NCI-H128 (cell line): ENCODE measurements around the gene ADAMTSL2.

Source experiments
- DNase-seq: peaks from one replicate; lab custom pipeline; 2025; ENCODE audit not compliant: unreplicated experiment; lab: John Stamatoyannopoulos, UW

The ADAMTSL2 gene

DNA sequence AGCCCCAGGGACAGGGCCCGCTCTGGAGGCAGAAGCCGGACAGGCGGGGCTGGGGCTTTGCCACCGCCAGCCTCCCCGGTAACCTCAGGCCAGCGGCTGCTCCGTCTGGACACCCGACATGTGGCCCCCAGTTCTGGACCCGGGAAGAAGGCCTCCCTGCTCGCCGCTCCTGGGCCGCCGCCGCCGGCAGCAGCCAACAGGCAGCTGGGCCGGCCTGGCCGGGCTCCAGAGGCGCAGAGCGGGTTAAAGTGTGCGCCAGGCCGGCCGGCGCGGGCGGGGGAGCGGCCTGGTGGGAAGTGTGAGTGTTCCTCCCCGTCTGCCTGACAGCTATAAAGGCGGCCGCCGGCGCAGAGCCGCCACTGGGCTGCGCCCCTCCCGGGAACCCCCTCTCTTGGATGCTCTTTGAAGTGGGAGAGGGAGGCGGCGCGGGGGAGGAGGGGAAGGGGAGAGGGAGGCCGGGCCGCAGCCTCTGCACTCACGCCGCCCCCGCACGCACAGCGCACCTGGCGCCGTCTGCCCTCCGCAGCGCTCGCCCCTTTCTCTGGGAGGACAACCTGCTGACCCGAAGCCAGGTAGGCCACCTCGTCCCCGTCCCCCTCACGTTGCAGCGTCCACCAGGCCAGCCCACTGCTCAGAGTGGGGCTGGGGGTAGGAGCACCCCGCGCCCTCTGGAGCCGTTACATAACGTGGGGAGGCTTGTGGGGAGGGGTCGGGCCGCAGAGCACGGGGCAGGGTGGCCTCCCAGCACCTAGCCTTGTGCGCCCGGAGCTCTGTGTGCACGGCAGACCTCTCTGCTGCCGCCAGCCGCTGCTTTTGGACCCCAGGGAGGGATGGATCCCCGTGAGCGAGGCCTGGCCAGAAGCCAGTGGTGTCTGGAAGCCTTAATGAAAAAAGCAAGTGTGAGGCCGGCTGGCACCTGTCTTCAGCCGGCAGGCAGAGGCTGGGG, at the start of gene ADAMTSL2:
Gene ADAMTSL2, plus strand, starts transcription at position 359 of the 946 bp plus-strand sequence. CDS start 2,009 bp downstream, outside the sequence.
- DNase-seq: peak; percentile 44

DNA sequence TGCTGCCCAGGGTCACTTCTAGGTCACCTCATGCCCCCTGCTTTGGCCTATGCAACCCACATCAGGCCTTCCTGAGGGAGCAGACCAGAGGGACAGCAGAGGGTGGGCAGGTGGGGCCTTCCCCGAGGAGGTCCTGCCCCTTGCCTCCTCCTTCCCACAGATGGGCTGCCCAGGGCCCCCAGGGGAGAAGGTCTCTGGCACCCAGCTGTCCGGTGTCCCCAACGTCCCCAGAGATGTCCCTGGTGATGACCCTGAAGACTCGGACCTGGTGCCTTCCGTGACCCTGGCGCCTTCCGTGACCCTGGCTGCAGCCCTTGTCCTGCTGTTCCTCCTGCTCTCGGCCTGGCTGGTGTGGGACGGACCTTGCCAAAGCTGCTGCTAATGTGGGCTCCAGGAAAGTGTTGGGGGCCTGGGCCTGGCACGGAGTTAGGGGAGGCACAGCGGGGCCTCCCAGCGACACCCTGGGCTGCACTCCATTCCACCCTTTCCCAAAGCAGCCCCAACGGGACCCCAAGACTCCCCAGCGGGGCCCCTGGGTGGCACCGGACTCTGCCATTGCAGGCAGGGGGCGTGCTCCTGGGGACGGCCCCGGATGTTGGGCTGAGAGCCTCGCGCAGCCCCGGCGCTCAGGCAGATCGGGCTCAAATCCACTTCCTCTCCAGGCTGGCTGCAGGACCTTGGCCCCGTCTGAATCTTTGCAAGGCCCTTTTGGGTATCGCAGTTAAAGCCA, 48.8 kb upstream of the ADAMTSL2 start:
- no peak for DNase-seq

DNA sequence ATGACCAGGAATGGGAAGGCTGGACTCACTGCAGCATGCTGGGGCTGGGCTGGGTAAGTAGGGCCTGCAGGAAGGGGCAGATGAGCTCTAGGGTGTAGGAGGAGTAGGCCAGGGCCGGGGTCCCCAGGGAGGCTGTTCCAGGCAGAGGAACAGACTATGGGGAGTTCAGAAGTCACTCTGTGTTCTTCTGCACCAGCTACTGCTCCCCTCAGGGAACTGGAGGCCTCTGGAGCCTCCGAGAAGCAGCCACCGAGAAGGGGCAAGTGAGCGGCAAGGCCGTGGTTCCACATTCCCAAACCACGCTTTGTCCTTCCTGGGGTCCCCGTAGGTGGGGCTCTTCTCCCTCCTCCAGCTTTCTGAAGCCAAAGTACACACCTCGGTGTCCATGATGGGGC, 47.2 kb upstream of the ADAMTSL2 start:
- no peak for DNase-seq

DNA sequence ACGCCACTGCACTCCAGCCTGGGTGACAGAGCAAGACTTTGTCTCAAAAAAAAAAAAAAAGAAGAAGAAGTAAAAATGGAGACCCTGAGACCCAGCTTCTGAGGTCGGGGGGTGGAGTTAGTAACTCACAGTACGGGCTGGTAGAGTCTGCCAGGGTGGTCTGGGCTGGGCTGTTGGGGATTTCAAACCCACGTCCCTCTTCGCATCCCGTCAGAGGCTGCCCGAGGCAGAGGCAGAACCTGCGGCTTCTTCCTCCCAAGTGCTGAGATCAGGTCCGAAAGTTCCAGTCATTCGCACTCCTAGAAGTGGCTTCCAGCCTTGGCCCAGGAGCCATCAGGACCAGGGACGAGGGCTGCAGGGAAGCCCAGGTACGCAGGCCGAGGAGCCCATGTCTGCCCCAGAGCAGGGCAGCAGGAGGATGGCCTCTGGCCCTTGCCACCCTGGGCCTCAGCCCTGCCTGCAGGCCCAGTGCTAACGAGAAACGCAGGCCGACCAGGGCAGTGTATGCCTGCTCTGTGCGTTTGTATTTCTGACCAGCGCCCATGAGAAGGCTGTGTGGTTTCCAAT, 45.7 kb upstream of the ADAMTSL2 start:
- DNase-seq: no peak

DNA sequence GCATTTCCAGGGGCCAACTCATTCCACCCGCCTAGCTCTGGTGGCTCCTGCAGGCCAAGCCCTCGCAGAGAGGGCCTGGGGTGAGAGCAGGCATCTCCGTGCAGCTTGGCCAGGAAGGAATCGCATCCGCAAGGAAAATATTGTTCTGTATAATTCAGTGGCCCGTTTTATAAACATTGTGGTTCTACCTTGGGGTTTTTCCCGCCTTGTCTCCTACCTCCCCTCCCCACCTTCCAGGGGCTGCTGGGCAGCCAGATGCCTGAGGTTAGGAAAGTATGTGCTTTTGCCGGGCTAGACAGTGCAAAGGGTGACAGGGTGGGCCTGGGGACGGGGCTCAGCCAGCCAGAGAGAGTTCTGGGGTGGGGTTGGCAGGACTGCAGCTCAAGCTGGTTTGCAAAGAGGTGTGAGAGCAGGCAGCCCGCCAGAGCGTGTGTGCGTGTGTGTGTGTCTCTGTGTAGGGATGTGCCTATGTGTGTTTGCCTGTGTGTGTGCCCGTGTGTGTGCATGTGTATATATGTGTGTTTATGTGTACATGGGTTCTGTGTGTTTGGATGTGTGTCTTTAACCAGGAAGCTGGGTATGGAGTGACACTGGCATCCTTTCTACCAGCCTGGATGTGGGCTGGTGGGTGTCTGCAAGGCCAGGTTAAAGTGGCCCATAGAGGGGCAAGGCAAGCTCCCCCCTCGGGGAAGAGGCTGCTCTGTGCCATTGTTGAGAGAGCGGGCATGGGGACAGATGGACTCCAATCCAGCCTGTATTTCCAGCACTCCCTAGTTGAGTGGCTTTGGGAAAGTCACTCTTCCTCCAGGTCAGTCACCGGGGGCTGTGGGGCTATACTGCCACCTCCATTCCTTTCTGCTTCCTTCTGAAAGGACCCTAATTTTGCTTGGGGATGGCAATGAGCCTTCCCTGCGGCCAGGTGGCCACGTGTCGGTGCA, 45.0 kb upstream of the ADAMTSL2 start:
- DNase-seq: no peak

DNA sequence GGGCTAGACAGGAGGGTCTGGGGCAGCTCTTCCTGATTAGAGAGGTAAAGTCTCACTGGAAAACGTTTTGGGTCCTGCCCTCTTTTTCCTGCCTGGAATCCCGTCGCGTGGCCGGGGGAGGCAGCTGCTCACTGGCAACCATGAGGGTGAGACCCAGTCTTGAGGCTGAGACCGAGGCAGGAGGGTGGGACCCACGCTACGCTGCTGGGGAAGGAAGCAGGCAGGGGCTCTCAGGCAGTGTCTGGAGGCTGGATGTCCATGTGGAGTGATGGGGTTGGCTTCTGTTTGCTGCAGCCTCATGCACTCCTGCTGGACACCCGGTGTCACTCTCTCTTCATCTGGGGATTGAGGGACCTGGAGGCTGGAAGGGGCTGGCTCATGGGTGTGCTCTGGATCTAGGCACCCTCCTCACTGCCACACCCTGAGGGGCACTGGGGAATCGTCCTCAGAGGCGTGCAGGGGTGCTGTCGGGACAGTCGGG, 44.3 kb upstream of the ADAMTSL2 start:
- DNase-seq: no peak

DNA sequence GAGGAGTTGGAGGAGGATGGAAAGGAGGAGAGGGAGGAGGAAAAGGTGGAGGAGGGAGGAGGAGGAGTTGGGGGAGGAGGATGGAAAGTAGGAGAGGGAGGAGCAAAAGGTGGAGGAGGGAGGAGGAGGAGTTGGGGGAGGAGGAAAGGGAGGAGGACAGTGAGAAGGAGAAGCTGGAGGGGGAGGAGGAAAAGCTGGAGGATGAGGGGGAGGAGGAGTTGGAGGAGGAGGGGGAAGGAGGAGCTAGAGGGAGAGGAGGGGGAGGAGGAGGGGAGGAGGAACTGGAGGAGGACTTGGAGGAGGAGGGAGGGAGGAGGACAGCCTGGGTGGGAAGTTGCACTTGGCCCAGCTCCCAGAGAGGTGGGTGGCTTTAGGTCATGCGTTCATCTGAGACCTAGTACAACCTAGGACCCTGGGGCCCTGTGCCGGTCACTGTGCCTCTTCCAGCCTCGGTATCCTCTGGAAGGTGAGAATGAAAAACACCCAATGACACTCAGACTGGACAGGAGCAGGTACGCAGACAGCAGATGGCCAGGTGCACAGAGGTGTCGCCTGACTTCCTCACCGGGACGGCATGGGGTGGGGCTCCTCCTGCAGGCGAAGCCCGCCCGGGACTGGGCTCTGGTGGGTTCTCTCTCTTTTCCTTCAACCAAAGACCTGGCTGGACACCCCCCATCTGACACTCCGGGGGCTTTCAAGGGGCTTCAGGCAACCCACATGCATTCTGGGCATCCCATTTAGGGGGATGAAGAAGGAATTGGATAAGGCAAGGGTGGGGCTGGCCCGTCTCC, 43.4 kb upstream of the ADAMTSL2 start:
- no peak for DNase-seq

DNA sequence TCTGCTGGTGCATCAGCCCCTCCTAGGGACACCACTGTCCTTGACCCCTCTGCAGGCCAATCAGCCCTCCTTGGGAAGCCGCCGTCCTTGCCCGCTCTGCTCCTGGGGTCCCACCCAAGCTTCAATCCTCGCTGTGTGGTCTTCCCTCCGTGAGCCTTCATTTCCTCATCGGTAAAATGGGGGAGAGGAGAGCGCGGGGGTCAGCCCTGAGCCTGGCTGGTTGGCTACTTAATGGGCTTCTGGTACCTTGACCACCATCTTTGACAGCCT, 42.9 kb upstream of the ADAMTSL2 start:
- DNase-seq: no peak

DNA sequence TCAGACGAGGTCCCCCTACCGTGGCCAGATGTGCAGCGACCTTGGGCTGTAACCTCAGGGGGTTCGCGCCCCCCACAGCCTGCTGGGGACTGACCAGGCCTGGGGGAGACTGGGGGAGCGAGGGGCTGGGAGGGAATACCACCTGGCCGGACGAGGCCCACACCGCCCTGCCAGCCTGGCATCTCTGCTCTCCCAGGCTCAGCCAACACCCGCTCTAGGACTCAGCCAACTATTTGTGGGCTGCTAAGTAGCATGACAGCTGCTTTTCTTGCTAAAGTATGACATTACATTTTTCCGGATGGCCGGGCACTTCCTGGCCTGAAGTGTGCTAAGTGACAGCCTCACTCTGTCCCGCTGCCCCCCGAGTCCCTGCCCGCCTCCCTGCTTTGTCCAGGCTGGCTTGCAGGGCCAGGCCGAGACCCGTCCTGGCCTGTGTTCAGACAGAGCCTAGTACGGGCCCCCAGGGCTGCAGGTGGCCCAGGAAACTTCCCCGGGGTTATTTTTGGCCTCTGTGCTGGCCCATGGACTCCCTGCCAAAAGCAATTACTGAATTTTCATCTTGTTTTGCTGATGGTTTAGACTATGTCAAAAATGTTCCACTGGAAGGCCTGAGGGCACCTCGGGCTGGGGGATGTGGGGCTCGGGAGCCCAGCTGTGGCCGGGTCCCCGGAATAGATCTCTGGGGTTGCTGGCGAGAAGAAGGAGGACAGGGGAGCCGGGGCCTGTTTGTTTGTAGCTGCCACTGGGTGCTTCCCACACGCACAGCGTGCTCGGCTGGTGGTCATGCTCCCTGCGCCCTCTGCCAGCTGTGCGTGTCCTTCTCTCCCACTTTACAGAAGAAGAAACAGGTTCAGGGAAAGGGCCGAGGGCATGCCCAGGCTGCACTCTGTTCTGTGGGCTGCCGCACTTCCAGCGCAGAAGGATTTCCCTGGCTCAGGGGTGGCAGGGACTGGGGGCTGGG, 42.2 kb upstream of the ADAMTSL2 start:
- no peak for DNase-seq

DNA sequence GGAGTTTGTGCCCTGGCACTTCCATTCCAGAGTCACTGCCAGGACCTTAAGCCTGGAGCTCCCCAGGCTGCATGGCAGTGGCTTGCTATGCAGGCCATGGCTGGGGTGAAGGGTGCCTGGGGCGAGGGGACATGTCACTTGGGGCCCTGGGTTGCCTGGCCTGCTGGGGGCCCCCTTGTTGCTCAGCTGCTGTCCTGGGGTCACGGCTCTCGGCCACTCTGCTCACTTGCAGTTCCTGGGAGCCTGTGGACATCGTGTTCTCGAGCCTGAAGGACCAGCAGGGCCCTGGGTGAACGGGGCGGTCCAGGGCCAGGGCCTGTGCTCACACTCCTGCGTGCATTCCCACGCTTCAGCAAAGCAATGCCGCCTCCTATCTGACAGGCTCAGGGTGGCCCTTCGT, 41.1 kb upstream of the ADAMTSL2 start:
- DNase-seq: no peak

DNA sequence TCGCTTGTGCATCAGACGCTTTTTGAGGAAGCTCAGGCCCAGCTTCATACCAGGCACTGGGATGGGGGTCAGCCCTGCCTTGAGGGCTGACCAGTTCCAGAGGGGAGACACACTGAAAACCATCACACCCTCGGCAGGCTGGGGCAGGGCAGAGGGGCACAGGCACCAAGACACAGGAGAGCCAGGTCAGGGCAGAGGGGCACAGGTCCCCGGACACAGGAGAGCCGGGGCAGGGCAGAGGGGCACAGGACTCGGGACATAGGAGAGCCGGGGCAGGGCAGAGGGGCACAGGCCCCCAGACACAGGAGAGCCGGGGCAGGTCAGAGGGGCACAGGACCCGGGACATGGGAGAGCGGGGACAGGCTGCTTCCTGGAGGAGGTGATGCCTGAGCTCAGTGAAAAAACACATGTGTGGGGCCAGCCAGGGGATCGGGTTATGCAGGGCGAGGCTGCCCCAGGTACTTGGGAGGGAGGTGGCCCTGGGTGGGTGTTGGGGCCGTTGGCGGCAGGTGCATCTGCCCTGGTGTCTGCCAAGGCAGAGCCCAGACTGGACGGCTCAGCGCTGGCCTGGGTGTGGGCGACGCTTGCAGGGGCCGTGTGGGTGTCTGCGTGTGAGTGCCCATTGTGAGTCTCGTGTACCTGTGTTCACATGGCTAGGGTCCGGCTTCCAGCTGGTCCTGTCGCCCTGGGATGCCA, 40.5 kb upstream of the ADAMTSL2 start:
- DNase-seq: no peak

DNA sequence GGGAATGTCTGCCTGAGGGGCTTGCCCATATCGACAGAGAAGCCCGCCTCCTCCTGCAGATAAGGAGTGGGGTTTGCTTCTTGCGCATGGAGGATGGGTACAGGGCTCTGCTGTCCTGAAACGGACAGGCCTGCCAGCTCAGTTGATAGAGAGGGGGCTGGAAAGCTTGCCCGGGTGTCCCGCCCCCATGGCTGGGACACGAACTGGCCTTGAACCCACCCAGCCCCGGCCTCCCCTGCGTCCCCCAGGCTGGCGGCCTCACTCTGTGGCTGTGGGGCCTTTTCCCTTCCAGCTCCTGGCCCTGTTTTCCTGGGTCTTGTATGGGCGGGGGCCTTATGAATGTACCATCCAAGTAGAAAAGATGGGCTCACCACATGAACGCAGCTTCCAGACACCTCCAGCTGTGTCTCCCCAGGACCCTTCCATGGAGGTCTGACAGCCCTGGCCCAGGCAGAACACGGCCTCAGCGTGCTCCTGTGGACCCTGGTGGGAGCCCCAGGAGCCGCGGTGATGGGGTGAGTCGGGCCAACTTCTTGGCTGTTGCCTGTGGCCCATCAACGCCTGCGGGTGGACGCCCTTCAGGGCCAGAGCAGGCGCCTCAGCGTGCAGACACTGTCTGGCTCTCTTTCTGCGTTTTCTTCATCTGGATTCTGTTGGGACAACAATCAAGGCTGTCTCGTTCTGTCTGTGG, 39.7 kb upstream of the ADAMTSL2 start:
- no peak for DNase-seq

DNA sequence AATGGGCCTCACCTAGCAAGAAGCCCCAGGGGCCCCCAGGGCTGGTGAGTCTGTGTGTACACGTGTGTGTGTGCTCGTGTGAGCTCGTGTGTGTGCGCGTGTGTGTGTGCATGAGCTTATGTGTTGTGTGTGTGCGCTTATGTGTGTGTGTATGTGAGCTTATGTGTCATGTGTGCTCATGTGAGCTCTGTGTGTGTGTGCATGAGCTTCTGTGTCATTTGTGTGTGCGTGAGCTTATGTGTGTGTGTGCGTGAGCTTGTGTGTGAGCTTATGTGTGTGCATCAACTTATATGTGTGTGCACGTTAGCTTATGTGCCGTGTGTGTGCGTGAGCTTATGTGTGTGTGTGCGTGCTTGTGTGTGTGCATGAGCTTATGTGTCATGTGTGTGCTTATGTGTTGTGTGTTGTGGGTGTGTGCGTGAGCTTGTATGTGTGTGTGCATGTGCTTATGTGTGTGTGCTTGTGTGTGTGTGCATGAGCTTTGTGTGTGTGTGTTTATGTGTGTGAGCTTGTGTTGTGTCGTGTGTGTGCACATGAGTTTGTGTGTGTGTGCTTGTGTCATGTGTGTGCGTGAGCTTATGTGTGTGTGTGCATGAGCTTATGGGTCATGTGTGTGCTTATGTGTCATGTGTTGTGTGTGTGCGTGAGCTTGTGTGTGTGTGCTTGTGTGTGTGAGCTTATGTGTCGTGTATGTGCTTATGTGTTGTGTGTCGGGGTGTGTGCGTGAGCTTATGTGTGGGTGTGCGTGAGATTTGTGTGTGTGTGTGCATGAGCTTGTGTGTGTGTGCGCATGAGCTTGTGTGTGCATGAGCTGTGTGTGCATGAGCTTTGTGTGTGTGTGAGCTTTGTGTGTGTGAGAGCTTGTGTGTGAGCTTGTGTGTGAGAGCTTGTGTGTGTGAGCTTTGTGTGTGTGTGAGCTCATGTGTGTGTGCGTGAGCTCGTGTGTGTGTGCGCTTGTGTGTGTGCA, 38.9 kb upstream of the ADAMTSL2 start:
- no peak for DNase-seq

DNA sequence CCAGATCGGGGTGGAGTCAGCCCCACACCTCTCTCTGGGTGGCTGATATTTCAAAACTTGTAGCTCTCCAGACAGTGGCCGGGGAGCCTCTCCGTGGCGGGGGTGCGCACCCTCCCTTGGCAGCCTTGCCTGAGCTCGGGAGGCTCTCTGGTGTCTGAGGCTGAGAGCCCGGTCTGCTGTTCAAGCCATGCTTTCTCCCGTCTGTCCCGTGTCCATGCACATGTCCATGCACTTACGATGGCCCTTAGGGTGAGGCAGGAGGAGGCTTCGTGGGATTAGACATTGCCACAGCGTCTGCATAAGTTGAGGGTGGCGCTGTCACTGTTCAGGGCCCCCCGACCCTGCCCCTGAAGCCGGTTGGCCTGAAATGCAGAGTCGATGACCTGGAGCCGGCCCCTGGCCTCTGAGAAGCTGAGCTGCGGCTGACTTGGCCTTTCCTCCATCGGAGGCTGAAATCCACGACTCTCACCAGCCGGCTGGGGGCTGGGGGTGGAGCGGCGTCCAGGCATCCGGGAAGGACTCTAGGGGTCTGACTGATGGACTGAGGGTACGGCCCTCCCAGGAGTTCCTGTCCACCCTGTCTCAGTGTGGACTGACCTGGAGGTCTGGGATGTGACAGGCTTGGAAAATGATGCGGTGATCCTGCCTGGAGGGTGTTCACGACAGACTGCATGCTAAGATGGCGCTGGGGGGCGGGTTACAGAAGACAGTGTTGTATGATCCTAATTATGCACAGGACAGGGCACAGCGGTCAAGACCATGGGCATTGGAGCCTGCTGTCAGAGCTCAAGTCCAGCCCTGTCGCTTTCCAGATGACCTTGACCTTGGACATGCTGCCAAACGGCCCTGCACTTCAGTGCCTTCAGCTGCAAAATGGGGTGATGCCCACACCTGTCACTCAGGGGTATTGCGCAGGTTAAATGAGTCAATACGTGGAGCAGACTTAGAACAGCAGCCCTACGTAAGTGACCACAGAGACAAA, 37.4 kb upstream of the ADAMTSL2 start:
- DNase-seq: no peak

DNA sequence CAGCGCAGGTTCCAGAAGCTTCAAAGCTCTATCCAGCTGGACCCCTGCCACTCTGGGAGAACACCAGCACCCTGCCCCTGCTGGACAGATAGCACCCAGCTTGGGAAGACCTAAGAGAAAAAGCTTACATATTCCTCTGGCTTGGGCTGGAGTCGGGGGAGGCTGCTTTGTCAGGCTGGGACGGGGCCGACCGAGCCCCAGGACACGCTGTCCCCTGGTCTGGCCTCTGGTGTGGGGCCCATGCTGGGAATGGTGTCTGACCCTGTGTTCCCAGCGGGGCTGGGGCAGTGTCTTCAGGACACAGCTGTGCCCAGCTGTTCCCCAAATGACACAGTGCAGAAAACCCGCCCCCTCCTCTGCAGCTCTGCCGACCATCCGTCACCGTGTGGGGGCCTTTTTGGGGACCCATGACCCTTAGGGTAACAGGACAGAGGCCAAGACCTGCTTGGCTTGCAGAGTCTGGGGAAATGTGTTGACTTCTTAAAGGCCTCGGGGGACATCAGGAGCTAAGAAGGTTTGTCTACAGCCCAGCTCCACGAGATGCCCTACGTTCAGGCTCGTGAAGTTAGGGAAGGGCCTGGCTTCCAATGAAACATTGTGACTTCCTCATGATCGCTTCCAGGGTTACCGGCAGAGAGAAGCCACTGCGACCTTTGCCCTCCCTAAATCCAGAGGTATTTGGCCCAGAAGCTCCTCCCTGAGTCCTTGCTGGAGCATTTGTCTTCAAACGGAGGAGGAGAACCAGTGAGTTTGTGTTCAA, 35.2 kb upstream of the ADAMTSL2 start:
- no peak for DNase-seq
